OCI-M2 (cell line): ENCODE measurements around the gene KIAA0408.

Experiments
- DNase-seq: peaks from one replicate; lab custom pipeline; 2025; ENCODE audit not compliant: unreplicated experiment; lab: John Stamatoyannopoulos, UW

Gene KIAA0408

GRCh38 chr6:127459231-127459641 is at the start of gene KIAA0408:
TSS of gene KIAA0408 (minus strand) at chr6:127459389. CDS start at chr6:127453981, 5,408 bp downstream.
- no peak for DNase-seq

GRCh38 chr6:127506894-127507293 is 47.7 kb upstream of the KIAA0408 start:
- DNase-seq: no peak

GRCh38 chr6:127503022-127503421 is 43.8 kb upstream of the KIAA0408 start:
- DNase-seq: no peak

GRCh38 chr6:127497410-127497809 is 38.2 kb upstream of the KIAA0408 start:
- DNase-seq: no peak

GRCh38 chr6:127496471-127496870 is 37.3 kb upstream of the KIAA0408 start:
- DNase-seq: no peak

- DNase-seq: no peak
Measured at GRCh38 chr6:127494240-127494767, 35.1 kb upstream of the KIAA0408 start.

GRCh38 chr6:127489248-127489647 is 30.1 kb upstream of the KIAA0408 start:
- DNase-seq: no peak

GRCh38 chr6:127486934-127487333 is 27.7 kb upstream of the KIAA0408 start:
- no peak for DNase-seq

GRCh38 chr6:127484212-127484863 is 25.1 kb upstream of the KIAA0408 start:
- DNase-seq: no peak

GRCh38 chr6:127483399-127484055 is 24.3 kb upstream of the KIAA0408 start:
- no peak for DNase-seq

- no peak for DNase-seq
Measured at GRCh38 chr6:127482325-127482724, 23.1 kb upstream of the KIAA0408 start.

- no peak for DNase-seq
Measured at GRCh38 chr6:127481628-127482027, 22.4 kb upstream of the KIAA0408 start.

- DNase-seq: no peak
Measured at GRCh38 chr6:127481111-127481510, 21.9 kb upstream of the KIAA0408 start.

- DNase-seq: no peak
Measured at GRCh38 chr6:127477658-127478057, 18.5 kb upstream of the KIAA0408 start.

GRCh38 chr6:127475823-127476176 is 16.6 kb upstream of the KIAA0408 start:
- DNase-seq: no peak

- no peak for DNase-seq
Measured at GRCh38 chr6:127475135-127475822, 16.1 kb upstream of the KIAA0408 start.

- no peak for DNase-seq
Measured at GRCh38 chr6:127471379-127472255, 12.4 kb upstream of the KIAA0408 start.

GRCh38 chr6:127468936-127469335 is 9.7 kb upstream of the KIAA0408 start:
- no peak for DNase-seq

- DNase-seq: no peak
Measured at GRCh38 chr6:127466416-127466815, 7.2 kb upstream of the KIAA0408 start.

GRCh38 chr6:127464881-127465459 is 5.8 kb upstream of the KIAA0408 start:
- no peak for DNase-seq
